LNCaP clone FGC (cell line): ENCODE data around the gene RNF182.

Experiments
- DNase-seq: peaks from one replicate; pipeline ENCODE4 v3.0.0-alpha.2; 2011; ENCODE audit warnings: low read depth
- H3K4me3 ChIP-seq: 2 replicates; pipeline ENCODE4 v1.5.1; 2011; ENCODE audit warnings: mild to moderate bottlenecking, low read depth, low read length, control low read depth
- TF ChIP-seq, protein P1 (sequence below): IDR thresholded peaks from 2 replicates; pipeline ENCODE4 v1.5.1; 2012; ENCODE audit warnings: mild to moderate bottlenecking; ENCODE audit not compliant: control insufficient read depth, insufficient read depth; ENCODE audit errors: extremely low read depth

The RNF182 gene

DNA sequence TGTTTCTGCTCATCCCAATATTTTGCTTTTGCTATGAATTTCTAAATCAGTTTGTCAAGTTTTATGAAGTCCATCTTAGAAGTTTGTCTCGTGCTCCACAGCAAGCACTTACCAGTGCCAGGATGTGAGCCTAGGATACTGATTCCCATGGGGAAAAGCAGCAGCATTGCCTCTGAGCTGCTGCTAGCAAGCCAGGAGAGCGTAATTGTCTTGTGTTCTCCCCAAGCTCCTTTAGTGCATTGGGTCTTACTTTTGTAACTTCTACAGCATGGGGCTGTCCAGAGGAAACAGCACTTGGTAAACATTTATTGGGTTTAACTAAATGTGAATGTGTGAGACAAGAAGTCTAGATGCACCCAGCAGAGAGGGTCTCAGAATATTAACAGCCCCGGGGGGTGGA lies 76.1 kb downstream of the RNF182 start:
- TF ChIP-seq, protein P1, sequence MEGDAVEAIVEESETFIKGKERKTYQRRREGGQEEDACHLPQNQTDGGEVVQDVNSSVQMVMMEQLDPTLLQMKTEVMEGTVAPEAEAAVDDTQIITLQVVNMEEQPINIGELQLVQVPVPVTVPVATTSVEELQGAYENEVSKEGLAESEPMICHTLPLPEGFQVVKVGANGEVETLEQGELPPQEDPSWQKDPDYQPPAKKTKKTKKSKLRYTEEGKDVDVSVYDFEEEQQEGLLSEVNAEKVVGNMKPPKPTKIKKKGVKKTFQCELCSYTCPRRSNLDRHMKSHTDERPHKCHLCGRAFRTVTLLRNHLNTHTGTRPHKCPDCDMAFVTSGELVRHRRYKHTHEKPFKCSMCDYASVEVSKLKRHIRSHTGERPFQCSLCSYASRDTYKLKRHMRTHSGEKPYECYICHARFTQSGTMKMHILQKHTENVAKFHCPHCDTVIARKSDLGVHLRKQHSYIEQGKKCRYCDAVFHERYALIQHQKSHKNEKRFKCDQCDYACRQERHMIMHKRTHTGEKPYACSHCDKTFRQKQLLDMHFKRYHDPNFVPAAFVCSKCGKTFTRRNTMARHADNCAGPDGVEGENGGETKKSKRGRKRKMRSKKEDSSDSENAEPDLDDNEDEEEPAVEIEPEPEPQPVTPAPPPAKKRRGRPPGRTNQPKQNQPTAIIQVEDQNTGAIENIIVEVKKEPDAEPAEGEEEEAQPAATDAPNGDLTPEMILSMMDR: no peak

DNA sequence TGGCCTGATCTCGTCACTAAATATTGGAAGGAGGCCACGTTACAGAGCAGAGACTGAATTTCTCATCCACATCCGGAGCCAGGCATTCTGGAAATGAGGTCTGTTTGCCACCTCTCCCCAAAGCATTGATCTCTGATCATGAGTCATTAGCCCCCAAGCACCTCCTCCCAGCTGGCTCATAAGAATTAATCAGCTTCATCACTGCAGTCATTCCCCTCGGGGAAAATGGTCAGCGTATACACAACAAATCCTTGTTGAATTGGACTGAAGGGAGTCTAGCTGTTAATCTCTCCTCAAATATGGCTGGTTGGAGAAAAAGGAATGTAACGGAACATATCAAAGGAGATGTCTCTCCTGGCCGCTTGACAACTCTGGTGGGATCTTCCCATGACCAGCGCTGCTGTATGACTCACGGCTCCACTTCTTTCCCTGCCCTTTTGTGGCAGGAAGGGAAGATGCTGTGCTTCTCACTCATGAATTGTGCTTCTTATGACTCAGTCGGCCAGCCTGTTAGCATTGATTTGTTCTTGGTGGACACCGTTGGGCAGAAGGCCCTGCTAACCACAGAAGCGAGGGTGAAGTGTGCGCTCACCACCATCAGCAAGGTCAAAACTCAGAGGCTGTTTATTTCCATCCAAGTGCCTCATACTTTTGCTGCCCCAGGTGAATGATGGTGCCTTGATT lies 76.7 kb downstream of the RNF182 start:
- H3K4me3 ChIP-seq: no peak overlapping the region
- no peak for DNase-seq
- TF ChIP-seq, protein P1: no peak

More for the DNA sequence above, 76.1 kb downstream of the RNF182 start:
- H3K4me3 ChIP-seq: no peak overlapping the region
- no peak for DNase-seq

DNA sequence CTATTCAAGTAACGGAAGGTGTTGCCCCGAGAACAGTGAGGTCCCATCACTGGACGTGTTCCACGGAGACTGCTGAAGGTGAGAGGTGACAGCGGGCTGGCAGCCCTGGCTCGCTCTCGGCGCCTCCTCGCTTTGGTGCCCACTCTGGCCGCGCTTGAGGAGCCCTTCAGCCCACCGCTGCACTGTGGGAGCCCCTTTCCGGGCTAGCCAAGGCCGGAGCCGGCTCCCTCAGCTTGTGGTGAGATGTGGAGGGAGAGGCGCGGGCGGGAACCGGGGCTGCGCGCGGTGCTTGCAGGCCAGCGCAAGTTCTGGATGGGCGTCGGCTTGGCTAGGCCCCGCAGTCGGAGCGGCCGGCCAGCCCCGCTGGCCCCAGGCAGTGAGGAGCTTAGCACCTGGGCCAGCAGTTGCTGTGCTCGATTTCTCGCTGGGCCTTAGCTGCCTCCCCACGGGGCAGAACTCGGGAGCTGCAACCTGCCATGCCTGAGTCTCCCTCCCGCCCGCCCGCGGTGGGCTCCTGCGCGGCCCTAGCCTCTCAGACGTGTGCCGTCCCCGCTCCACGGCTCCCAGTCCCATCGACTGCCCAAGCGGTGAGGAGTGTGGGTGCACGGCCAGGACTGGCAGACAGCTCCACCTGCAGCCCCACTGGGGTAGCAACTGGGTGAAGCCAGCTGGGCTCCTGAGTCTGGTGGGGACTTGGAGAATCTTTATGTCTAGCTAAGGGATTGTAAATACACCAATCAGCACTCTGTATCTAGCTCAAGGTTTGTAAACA lies 77.6 kb downstream of the RNF182 start:
- TF ChIP-seq, protein P1: no peak
- no peak overlapping the region for H3K4me3 ChIP-seq
- no peak for DNase-seq

DNA sequence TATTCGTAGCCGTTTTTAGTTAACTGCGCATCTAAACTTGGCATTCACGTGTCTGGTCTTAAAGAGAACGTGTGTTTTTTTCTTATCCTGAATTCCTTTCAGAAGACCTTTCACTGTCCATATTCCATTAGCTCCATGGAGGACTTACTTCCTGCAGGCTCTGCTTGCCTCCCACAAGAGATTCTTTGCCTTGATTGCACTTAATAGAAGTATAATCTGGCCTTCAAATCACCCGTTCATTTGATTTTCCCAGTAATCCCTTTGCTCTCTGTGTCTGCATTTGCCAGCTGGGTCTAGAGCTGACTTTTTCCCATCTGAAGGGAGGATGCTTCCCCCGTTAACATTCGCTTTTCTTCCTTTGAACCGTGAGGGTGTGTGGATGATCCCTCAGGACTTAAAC lies 79.5 kb downstream of the RNF182 start:
- DNase-seq: no peak
- TF ChIP-seq, protein P1: no peak
- no peak overlapping the region for H3K4me3 ChIP-seq

DNA sequence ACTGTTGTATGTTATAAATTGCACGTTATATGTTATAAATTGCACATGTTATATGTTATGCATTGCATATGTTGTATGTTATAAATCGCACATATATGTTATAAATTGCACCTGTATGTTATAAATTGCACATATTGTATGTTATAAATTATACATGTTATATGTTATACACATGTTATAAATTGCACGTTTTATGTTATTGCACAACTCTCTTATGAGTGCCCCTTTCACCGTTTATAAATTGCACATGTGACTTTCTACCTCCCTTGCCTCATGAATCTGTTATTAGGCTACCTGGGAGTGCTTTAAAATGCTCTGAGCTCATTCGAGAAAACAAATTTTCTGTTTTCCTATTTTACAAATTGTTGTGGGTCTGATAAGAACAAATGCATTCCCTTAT lies 84.1 kb downstream of the RNF182 start:
- TF ChIP-seq, protein P1: no peak
- H3K4me3 ChIP-seq: no peak overlapping the region
- DNase-seq: no peak

DNA sequence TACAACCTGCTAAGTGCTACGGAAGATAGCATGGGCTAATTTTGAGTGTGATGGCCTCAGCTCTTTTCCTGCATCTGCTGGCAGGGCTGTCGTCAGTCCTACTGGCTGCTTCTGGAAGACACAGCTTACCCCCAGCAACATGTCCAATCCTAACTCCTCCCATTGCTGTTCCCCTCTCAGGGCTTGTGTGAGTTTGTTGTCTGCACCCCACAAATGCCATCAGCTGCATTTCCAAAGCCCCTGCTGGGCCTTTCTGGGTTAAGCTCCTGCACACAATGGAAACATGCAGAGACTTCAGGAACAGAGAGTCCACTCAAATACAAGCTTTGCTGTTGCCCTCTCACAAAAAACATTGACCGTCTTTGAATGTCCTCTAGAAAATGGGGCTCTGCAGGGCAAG lies 84.7 kb downstream of the RNF182 start:
- DNase-seq: no peak
- TF ChIP-seq, protein P1: no peak
- H3K4me3 ChIP-seq: no peak overlapping the region
